Esophagus (tissue), 2 donors: ENCODE measurements around the gene C2orf49. TPM values are rescaled to one million over a fixed set of nuclear protein-coding genes. Genes with fewer than 3 reads are reported as not detected.

Experiments
- H3K27ac ChIP-seq, 2 donors: one replicate each; pipeline ENCODE4 v1.5.1; 2013; ENCODE audit warnings: low read depth in 2 of 2, mild to moderate bottlenecking in 2 of 2, inconsistent platforms in 1 of 2, low read length in 1 of 2, moderate library complexity in 1 of 2
- H3K27me3 ChIP-seq, 2 donors: one replicate each; pipeline ENCODE4 v1.6.1; 2013; ENCODE audit warnings: low read length in 2 of 2, control low read depth in 1 of 2, mild to moderate bottlenecking in 1 of 2; ENCODE audit not compliant: insufficient read depth in 2 of 2, control insufficient read depth in 1 of 2
- H3K36me3 ChIP-seq, 2 donors: one replicate each; pipeline ENCODE4 v1.6.1; 2013; ENCODE audit warnings: low read length in 1 of 2; ENCODE audit not compliant: control insufficient read depth in 2 of 2, insufficient read depth in 2 of 2
- H3K4me1 ChIP-seq, 2 donors: one replicate each; pipeline ENCODE4 v1.6.1; 2013; ENCODE audit warnings: low read length in 1 of 2; ENCODE audit not compliant: control insufficient read depth in 2 of 2, insufficient read depth in 2 of 2
- H3K4me3 ChIP-seq, 2 donors: one replicate each; pipeline ENCODE4 v1.5.1; 2013; ENCODE audit warnings: low read length in 2 of 2, mild to moderate bottlenecking in 2 of 2, low read depth in 1 of 2, moderate library complexity in 1 of 2
- H3K9me3 ChIP-seq, 2 donors: one replicate each; pipeline ENCODE4 v1.6.1; 2013; ENCODE audit warnings: mild to moderate bottlenecking in 2 of 2, low read depth in 1 of 2, low read length in 1 of 2, moderate library complexity in 1 of 2; ENCODE audit not compliant: control insufficient read depth in 2 of 2, insufficient read depth in 1 of 2
- WGBS, 2 donors: extraction: QIAGEN DNeasy Blood & Tissue Kit; methylation state at CpG; one replicate each; pipeline ENCODE4 v1.1.7; 2013; 5-methylcytosine and 5-hydroxymethylcytosine counted together
- polyA plus RNA-seq, 2 donors: library from polyadenylated mRNA; stranded (reverse); fragments of 200-250 nt; gene quantifications; one replicate each; pipeline ENCODE4 v1.2.3, GENCODE V29; 2013
- donor health status: healthy with polysubstance abuse.
- donor health status: Bipolar disorder and iron deficiency.

C2orf49 gene
- polyA plus RNA-seq, 2 donors = 6.6 to 8.7 TPM

- Histone ChIP-seq H3K9me3 (no peaks in the 10 kb centered on the region), H3K36me3 (peaks cover 9 to 11% of the 10 kb centered on the region in 2 donors), H3K27me3 (no peaks in the 10 kb centered on the region), H3K4me1 (no peaks in the 10 kb centered on the region), H3K4me3 (no peak overlapping the region), H3K27ac (no peak overlapping the region)
- WGBS, 2 donors = 42 to 63% methylated on average over 3 to 4 of the region's 4 CpGs
Observed at GRCh38 chr2:105344704-105345345, 7.5 kb downstream of the C2orf49 start.

- H3K36me3 ChIP-seq = peaks cover 2 to 10% of the 10 kb centered on the region in 2 donors
- no peaks in the 10 kb centered on the region for H3K9me3 ChIP-seq
- H3K27ac ChIP-seq = no peak overlapping the region
- H3K4me3 ChIP-seq = no peak overlapping the region
- H3K4me1 ChIP-seq = peaks cover 0 to 2% of the 10 kb centered on the region in 2 donors
- H3K27me3 ChIP-seq = no peaks in the 10 kb centered on the region
- WGBS, 2 donors = 98 to 100% methylated on average over 1 of the region's 1 CpG
Observed at GRCh38 chr2:105357122-105357521, 19.8 kb downstream of the C2orf49 start.

GRCh38 chr2:105358593-105358992 is 21.3 kb downstream of the C2orf49 start:
- Histone ChIP-seq H3K9me3 (no peaks in the 10 kb centered on the region), H3K36me3 (peaks cover 7 to 15% of the 10 kb centered on the region in 2 donors), H3K27ac (no peak overlapping the region), H3K4me1 (peaks cover 0 to 2% of the 10 kb centered on the region in 2 donors), H3K27me3 (no peaks in the 10 kb centered on the region), H3K4me3 (no peak overlapping the region)
- WGBS, 2 donors = 43 to 59% methylated on average over 6 of the region's 6 CpGs

GRCh38 chr2:105361102-105361889 is 24.0 kb downstream of the C2orf49 start:
- Histone ChIP-seq H3K27me3 (no peaks in the 10 kb centered on the region), H3K4me3 (no peak overlapping the region), H3K36me3 (peaks cover 8 to 21% of the 10 kb centered on the region in 2 donors), H3K9me3 (no peaks in the 10 kb centered on the region), H3K27ac (no peak overlapping the region), H3K4me1 (peaks cover 0 to 2% of the 10 kb centered on the region in 2 donors)
- WGBS, 2 donors = 69 to 73% methylated on average over 11 of the region's 11 CpGs

GRCh38 chr2:105362862-105363591 is 25.7 kb downstream of the C2orf49 start:
- Histone ChIP-seq H3K9me3 (no peaks in the 10 kb centered on the region), H3K4me3 (no peak overlapping the region), H3K27ac (no peak overlapping the region), H3K36me3 (peaks cover 9 to 27% of the 10 kb centered on the region in 2 donors), H3K4me1 (peaks cover 0 to 2% of the 10 kb centered on the region in 2 donors), H3K27me3 (no peaks in the 10 kb centered on the region)
- WGBS, 2 donors = 62 to 71% methylated on average over 15 of the region's 15 CpGs

- Histone ChIP-seq H3K4me3 (no peak overlapping the region), H3K27me3 (no peaks in the 10 kb centered on the region), H3K27ac (no peak overlapping the region), H3K4me1 (peaks cover 0 to 2% of the 10 kb centered on the region in 2 donors), H3K9me3 (no peaks in the 10 kb centered on the region), H3K36me3 (peaks cover 9 to 25% of the 10 kb centered on the region in 2 donors)
- WGBS, 2 donors = 78 to 84% methylated on average over 5 of the region's 5 CpGs
Observed at GRCh38 chr2:105364436-105365139, 27.2 kb downstream of the C2orf49 start.

- Histone ChIP-seq H3K4me1 (peaks cover 0 to 2% of the 10 kb centered on the region in 2 donors), H3K36me3 (peaks cover 9 to 23% of the 10 kb centered on the region in 2 donors), H3K27ac (no peak overlapping the region), H3K4me3 (no peak overlapping the region), H3K9me3 (no peaks in the 10 kb centered on the region), H3K27me3 (no peaks in the 10 kb centered on the region)
- WGBS, 2 donors = 68 to 70% methylated on average over 3 of the region's 3 CpGs
Observed at GRCh38 chr2:105365206-105365605, 27.9 kb downstream of the C2orf49 start.

- H3K4me3 ChIP-seq = no peak overlapping the region
- H3K27me3 ChIP-seq = no peaks in the 10 kb centered on the region
- no peaks in the 10 kb centered on the region for H3K9me3 ChIP-seq
- peaks cover 2 to 15% of the 10 kb centered on the region in 2 donors for H3K36me3 ChIP-seq
- no peak overlapping the region for H3K27ac ChIP-seq
- WGBS, 2 donors = 58 to 59% methylated on average over 8 of the region's 8 CpGs
- H3K4me1 ChIP-seq = peaks cover 4 to 8% of the 10 kb centered on the region in 2 donors
Observed at GRCh38 chr2:105368759-105369408, 31.5 kb downstream of the C2orf49 start.
